Measurements from ENCODE around the gene MACF1.
"Not testable (repeated sequence)": the region's sequence is repeated elsewhere in the genome, so short reads cannot be mapped to it uniquely, and the experiment has no call there.

The MACF1 gene

GRCh38 chr1:39501666-39502065 is 297.2 kb downstream of the MACF1 start:
- DNase-seq (ENCODE audit: insufficient read length, low spot score) (no peak), FAIRE-seq (no peak)

DNA sequence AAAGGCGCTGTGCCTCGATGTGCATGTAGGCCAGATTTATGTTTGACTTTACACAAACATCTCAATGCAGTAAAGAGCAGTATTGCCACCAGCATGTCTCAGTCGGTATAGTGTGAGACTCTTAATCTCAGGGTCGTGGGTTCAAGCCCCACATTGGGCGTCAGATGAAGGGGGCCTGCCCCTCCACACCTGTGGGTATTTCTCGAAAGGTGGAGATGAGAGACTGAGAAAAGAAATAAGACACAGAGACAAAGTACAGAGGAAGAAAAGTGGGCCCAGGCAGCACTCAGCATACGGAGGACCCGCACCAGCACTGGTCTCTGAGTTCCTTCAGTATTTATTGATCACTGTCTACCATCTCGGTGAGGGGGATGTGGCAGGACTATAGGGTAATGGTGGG is 299.9 kb downstream of the MACF1 start:
- DNase-seq (ENCODE audit: insufficient read length, low spot score); FAIRE-seq: not testable (repeated sequence)

DNA sequence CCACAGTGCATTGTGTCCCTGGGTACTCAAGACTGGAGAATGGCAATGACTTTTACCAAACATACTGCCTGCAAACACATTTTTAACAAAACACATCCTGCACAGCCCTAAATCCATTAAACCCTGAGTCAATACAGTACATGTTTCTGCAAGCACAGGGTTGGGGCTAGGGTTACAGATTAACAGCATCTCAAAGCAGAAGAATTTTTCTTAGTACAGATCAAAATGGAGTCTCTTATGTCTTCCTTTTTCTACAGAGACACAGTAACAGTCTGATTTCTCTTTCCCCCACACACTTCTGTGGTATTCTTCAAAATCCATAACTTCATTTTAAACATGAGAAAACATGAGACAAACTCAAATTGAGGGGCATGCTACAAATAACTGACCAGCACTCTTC is 300.8 kb downstream of the MACF1 start:
- DNase-seq (ENCODE audit: insufficient read length, low spot score), result no peak
- no peak for FAIRE-seq

DNA sequence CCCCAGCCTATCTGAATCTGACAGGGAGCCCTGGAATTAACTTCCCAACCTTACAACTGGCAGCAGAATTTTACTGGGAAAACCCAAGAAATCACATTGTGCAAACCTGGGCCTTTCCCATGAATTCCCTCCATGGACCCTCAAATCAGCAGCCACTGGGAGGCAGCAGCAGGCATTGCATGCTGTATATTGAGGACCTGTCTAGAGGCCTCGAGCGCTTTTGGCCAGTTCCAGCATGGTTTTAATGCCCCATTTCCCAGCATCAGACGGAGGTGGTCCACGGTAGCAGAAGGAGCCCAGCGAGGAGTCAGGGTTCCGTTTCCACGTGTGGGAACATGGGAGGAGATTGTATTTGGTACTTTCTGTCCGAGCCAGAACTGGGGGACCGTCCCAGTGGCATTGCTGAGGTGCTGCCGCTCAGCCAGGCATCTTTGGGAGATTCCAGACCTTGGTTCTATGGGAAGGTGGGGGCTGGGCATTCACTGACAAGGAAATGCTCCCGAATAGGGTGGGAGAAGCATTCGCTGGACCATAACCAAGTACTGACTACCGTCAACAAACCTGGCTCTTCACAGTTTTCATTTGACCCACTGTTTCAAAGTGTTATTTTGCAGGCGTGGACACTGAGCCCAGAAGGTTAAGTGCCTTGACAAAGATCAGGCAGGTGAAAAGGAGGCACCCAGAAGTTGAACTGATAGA is 302.9 kb downstream of the MACF1 start:
- FAIRE-seq (no peak), DNase-seq (ENCODE audit: insufficient read length, low spot score) (no peak)

- no peak for DNase-seq (ENCODE audit: insufficient read length, low spot score)
- no peak for FAIRE-seq
Measured at GRCh38 chr1:39508266-39508665, 303.8 kb downstream of the MACF1 start.

DNA sequence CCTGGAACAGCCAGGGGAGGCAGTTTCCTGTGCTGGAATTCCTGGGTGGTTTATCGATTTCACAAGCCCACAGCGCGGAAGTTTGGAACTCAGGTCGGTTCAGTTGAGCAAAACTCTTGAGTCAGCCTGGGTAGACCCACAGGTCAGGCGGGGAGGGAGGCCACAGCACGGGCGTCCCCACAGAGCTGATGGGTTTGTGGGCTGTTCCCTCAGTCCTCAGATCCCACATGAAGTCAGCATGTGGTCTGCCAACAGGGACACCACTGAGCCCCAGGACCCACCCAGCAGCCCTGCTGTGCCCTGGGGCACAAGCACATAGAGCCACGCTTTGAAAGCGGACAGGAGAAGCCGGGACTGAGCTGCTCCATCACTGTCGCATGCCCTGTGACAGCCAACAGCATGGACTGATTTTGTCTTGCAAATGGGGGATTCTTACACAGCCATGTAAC is 304.4 kb downstream of the MACF1 start:
- DNase-seq (ENCODE audit: insufficient read length, low spot score), result no peak
- FAIRE-seq, result no peak

DNA sequence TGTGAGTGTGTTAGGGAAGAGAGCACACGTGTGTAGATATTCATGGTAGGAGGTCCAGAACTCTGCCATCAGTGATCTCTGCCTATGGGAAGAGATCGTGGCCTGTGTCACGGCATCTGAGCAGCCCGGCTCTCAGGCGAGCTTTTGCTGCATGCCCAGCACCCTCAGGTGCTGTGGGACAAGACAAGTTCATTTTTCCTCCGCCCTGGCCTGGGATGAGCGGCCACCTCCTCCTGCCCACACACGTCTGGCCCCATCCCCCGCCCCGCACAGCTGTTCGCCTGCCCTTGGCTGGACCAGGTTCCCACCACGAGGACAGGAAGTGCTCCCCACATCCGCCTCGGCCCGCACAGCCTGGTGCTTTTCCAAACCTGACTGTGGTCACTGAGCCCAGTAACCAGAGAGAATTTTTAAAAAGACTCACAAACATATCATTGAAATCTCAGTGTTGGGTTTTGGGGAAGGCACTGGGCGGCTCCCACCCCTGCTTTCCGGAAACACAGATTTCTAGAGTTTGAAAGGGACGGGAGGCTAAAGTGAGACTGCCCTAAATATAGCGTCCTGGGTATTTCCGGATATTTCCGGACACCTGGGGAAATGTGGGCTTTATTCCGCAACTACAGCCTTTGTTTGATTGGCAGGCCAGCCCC is 305.0 kb downstream of the MACF1 start:
- FAIRE-seq, result no peak
- no peak for DNase-seq (ENCODE audit: insufficient read length, low spot score)

DNA sequence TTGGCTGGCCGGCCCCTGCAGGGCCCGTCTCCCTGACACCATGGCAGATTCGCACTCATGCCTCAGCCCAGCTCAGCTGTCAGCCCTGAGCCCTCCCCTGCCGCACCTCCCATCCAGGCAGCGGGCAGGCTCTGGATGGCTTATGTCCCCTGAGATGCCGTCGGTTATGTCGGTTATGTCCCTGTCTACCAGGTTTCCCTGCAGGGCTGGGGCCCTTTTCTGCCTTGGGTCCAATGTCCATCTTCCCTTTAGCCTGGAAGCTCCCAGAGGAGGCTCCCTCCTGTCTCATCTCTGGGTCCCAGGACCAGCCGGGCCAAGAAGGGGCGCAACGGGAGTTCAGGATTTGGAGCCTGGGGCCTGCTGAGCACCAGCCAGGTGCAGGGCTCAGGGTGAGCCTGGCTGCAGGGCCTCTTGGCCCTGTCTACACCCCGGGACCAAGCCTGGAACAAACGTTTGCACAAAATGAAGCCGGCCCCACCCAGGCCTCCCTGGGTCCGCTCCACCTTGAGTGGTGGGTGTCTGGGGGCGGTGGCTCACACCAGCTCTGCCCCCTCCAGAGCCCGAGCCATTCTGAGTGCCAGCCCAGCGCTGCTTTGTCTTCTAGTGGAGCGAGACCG is 306.2 kb downstream of the MACF1 start:
- FAIRE-seq; DNase-seq (ENCODE audit: insufficient read length, low spot score): not testable (repeated sequence)

DNA sequence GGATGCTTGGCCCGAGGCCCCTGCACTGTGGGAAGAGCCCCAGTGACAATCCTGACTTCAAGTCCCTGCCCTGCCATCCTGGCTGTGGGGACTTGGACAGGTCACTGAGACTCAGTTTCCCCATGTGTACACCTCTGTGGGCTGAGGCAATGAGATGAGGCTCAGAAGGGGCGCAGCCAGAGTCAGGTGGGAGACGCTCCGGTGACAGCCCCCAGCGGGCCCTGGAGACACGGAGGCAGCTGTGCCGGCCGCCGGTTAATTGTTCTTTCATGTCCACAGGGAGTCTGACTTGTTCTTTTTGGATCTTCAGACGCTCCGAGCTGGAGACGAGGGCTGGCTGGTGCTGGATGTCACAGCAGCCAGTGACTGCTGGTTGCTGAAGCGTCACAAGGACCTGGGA is 307.0 kb downstream of the MACF1 start:
- not testable (repeated sequence) for DNase-seq (ENCODE audit: insufficient read length, low spot score); FAIRE-seq

- DNase-seq (ENCODE audit: insufficient read length, low spot score); FAIRE-seq: not testable (repeated sequence)
Measured at GRCh38 chr1:39512234-39512847, 307.8 kb downstream of the MACF1 start.

- not testable (repeated sequence) for FAIRE-seq; DNase-seq (ENCODE audit: insufficient read length, low spot score)
Measured at GRCh38 chr1:39514710-39515124, 310.2 kb downstream of the MACF1 start.

DNA sequence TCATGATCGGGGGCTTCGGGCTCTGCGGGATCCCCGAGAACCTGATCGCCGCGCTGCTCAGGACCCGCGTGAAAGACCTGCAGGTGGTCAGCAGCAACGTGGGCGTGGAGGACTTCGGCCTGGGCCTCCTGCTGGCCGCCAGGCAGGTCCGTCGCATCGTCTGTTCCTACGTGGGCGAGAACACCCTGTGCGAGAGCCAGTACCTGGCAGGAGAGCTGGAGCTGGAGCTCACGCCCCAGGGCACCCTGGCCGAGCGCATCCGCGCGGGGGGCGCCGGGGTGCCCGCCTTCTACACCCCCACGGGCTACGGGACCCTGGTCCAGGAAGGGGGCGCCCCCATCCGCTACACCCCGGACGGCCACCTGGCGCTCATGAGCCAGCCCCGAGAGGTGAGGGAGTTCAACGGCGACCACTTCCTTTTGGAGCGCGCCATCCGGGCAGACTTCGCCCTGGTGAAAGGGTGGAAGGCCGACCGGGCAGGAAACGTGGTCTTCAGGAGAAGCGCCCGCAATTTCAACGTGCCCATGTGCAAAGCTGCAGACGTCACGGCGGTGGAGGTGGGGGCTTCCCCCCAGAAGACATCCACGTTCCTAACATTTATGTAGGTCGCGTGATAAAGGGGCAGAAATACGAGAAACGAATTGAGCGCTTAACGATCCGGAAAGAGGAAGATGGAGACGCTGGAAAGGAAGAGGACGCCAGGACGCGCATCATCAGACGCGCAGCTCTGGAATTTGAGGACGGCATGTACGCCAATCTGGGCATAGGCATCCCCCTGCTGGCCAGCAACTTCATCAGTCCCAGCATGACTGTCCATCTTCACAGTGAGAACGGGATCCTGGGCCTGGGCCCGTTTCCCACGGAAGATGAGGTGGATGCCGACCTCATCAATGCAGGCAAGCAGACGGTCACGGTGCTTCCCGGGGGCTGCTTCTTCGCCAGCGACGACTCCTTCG is 310.9 kb downstream of the MACF1 start:
- peak; percentile 62 for FAIRE-seq
- not testable (repeated sequence) for DNase-seq (ENCODE audit: insufficient read length, low spot score)

- not testable (repeated sequence) for FAIRE-seq; DNase-seq (ENCODE audit: insufficient read length, low spot score)
Measured at GRCh38 chr1:39516841-39517240, 312.3 kb downstream of the MACF1 start.

GRCh38 chr1:39517936-39518335 is 313.4 kb downstream of the MACF1 start:
- peak; percentile 54 for FAIRE-seq
- not testable (repeated sequence) for DNase-seq (ENCODE audit: insufficient read length, low spot score)

- not testable (repeated sequence) for FAIRE-seq; DNase-seq (ENCODE audit: insufficient read length, low spot score)
Measured at GRCh38 chr1:39519376-39519775, 314.9 kb downstream of the MACF1 start.

DNA sequence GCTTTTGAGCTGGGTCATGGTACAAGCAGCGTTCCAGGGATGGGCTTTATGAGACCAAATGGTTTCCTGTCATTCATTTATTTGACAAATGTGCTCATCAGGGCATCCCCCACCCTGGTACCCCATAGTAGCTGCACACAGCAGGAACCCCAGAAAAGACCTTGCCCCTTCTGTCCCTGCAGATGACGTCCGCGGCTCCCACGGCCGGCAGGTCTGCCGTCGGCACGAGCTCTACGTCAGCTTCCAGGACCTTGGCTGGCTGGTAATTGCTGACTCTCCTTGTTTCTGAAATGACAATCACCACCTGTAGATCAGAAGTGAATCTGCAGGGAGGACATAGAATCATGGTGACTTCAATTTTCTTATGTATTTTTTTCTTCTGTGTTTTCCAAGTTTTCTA is 317.7 kb downstream of the MACF1 start:
- not testable (repeated sequence) for FAIRE-seq; DNase-seq (ENCODE audit: insufficient read length, low spot score)

- no peak for DNase-seq (ENCODE audit: insufficient read length, low spot score)
- FAIRE-seq, result no peak
Measured at GRCh38 chr1:39522661-39523567, 318.4 kb downstream of the MACF1 start.

DNA sequence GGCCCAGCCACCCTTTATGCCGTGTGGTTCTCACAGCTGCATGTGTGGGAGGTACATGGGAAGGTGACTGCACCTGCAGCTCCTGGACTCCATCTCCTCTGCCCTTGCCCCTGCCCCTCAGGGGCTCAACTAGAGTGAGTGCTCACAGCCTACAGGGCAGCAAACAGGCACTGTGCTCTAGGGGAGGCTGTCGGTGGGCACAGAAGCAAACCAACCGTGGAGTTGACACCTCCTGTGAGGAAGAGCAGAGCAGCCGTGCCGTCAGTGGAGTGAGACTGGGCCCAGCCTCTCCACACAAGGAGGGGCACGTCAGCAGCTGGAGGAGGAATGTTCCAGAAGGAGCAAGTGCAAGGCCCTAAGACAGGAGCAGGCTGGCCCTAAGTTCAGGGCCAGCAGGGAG is 319.7 kb downstream of the MACF1 start:
- DNase-seq (ENCODE audit: insufficient read length, low spot score) (no peak), FAIRE-seq (no peak)

Data from HTR-8/SVneo (cell line).